CD4-positive, alpha-beta T cell treated with Interleukin-15 for 1 hour (primary cell): ENCODE data around the gene PLBD1.

Experiments used
- DNase-seq: peaks from one replicate; pipeline ENCODE4 v3.0.0-alpha.2; 2020

The PLBD1 gene

GRCh38 chr12:14563046-14563445 is 4.6 kb downstream of the PLBD1 start:
- no peak for DNase-seq

DNA sequence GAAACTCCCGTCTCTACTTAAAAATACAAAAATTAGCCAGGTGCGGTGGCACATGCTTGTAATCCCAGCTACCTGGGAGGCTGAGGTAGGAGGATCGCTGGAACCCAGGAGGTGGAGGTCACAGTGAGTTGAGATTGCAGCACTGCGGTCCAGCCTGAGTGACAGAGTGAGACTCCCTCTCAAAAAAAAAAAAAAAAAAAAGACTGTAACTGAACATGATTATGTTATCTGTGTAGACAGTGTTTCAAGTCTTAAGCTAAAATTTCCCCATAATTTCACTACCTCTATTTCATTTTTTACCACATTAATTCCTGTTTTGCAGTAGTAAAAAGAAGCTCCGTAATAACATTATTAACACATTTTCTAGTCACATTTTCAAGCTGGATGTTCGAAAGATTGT is 5.4 kb downstream of the PLBD1 start:
- DNase-seq: no peak

DNA sequence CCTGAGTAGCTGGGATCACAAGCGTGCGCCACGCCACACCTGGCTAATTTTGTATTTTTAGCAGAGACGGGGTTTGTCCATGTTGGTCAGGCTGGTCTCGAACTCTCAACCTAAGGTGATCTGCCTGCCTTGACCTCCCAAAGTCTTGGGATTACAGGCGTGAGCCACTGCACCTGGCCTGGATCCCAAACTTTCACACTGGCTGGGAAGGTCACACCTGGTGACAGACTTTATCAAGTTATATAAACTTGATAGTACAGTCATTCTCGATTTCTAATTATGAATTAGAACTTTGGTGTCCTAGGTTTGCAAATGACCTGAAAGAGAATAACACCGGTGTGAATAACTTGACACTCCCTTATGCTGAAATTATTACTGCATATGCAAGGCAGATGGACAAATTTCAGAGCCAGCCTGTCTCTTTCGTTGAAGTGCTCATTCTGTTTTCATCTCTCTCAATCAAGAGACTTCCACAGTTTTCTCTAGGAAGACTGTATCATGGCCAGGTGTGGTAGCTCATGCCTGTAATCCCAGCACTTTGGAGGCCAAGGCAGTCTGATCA is 5.9 kb downstream of the PLBD1 start:
- no peak for DNase-seq

- no peak for DNase-seq
These were observed 6.6 kb downstream of the PLBD1 start for GRCh38 chr12:14560904-14561574.

- DNase-seq: no peak
These were observed 9.2 kb downstream of the PLBD1 start for GRCh38 chr12:14558473-14558959.

DNA sequence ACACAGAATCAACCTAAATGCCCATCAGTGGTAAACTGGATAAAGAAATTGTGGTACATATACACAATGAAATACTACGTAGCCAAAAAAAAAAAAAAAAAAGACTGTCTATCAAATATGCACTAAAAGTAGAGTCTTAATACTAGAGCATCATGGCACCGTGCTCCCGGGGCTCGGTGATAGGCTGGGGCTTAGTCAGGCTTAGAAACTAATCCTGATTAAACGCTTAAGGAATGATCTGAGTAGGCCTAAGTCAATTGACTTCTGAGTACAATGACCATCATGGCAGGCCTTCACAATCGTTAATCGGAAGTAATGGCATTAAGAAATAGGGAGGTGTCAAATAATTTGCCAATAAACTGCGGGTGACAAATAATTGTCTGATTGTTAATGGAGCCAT is 9.7 kb downstream of the PLBD1 start:
- no peak for DNase-seq

DNA sequence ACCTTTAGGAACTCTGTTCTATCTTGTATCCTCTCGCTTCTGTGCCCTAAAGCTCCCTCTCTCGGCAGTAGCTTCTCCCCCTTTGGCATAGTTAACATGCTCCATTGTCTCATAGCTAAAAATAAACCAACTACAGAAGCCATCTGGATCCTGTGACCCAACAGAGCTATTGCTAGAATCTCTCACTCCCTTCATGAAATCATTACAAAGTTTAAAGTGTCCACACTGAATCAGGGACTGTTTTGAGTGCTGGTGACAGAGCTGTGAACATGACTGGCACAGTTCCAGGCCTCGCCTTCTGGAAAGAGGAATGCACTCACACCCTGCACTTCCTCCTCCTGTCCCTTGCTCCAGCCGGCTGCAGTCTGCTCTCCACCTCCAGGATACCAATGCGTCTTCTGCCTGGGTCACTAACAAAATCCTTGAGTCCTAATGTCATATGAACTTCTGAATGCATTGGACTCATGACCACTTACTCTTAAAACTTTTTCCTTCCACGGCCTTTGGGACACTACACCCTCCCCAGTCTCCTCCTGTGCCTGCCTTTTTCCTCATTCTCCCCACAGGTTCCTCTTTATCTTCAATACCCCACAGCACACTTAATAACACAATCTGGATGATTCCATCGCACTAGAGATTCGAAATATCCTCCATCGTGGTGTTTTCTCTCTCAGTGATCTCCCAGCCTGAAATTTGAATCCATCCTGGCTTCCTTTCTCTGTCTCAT is 13.2 kb downstream of the PLBD1 start:
- DNase-seq: peak; percentile 49

DNA sequence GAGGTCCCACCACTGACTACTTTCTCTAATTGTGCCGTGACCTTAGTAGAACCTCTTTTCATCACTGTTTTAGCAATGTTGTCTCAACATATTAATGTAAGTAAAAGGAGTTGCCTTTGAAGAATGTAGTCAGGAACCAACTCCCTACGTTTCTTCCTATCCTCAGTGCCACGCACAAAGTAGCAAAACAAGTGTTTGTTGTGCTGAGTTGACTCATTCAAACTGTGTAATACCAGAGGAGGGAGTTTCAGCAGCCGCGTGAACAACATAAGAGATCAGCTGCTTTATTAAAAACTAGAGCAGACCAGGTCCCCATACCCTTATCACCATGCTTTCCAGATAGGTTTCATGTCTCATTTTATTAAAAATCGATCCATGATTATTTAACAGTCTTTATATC is 19.1 kb downstream of the PLBD1 start:
- no peak for DNase-seq

DNA sequence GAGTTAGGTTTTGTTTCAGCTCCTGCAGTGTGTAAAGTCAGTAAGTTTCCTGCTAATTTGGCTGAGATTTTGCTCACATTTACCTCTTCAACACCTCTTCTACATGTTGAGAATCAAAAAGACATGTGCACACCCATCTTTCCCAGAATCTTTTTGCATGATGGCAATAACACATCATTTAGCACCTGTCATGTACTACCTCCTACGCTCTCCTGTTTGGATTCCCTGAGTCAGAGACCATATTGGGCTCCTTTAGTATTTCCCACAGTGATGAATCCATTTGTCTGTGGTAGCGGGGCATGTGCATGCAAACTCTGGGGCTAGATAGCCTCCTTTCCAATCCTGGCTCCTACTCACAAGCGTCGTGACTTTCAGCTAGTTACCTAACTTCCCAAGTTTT is 20.1 kb downstream of the PLBD1 start:
- no peak for DNase-seq

GRCh38 chr12:14545144-14546124 is 22.2 kb downstream of the PLBD1 start:
- DNase-seq: no peak

- no peak for DNase-seq
These were observed 26.8 kb downstream of the PLBD1 start for GRCh38 chr12:14540801-14541462.

DNA sequence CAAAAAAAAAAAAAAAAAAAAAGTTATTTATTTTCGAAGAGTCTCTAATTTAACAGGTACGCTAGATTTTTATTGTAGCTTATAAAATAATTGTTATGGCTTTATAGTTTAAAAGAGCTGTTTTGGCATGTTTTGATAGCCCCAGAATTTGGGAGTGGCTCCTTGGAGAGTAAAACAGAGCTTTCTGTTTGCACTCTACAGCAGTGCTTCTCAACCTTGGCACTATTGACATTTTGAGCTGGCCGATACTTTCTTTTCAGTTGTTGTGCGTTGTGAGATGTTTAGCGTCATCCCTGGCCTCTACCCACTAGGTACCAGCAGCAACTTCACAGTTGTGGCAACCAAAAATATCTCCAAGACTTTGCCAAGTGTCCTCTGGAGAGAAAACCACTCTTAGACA is 30.6 kb downstream of the PLBD1 start:
- DNase-seq: no peak

DNA sequence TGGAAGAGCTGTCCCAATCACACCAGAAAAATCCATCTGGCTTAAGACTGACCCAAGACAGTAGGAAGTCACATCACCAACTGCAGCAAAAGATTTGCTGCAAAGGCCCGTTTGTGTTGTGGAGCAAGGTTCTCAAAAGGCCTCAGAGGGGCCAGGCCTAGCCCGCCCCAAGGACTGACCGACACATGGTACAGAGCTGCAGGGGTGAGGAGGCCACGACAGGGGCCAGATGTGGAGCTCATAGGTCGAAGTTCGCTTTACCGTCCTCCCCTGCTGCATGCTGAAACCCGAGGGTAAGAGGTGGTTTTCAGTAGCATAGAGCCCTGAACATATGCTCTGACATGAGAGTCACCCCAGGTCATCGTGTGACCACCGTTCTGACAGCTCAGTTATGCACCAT is 35.5 kb downstream of the PLBD1 start:
- DNase-seq: no peak

DNA sequence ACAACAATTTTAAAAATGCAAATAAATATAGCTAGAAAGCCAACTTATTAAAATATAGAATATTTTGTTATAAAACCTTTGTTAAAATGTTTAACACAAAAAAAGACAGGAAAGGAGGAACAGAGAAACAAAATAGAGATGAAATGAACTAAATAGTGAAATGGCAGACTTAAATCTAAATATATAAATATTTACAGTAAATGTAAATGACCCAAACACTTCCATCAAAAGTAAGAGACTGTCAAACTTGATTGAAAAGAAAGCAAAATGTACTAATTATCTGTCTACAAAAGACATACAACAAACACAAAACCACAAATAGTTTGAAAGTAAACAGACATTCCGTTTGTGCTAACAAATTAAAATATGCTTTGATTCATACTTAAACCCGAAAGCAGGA is 41.7 kb downstream of the PLBD1 start:
- no peak for DNase-seq

GRCh38 chr12:14521822-14522221 is 45.9 kb downstream of the PLBD1 start:
- no peak for DNase-seq

DNA sequence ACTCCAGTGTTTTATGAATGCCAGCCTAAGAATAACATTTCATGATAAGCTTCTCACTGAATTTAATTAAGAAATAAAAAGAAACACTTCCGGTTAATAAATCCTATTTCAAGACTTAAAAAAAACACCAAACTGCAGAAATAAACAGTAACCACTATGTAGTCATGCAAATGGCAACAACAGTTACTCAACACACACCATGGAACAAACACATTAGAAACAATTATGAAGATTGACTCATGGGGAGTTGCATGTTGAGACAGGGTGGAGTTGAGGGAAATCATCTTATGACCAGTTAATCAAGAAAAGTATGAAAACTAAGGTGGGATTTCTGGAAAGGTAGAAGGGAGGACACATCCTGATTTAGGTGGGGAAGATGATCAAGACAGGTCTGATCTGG is 52.7 kb downstream of the PLBD1 start:
- no peak for DNase-seq

GRCh38 chr12:14514154-14514842 is 53.4 kb downstream of the PLBD1 start:
- DNase-seq: no peak

DNA sequence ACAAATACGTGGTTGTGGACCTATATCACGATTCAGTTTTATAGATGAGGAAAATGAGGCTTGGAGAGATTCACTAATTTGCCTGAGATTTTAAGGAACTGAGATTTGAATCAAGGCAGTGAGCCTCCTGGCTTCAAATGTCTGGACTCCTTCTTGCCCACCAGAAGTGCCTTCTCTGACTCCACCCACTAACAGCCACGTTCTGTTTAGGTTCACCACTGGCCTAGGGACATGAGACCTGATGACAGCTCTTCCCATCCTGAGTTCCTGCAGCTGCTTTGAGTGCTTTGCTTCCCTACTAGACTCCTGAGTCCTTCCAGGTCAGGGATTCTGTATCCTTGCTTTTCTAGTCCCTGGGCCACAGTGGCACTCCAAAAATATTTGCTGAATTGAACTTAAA is 57.1 kb downstream of the PLBD1 start:
- no peak for DNase-seq

- no peak for DNase-seq
These were observed 61.8 kb downstream of the PLBD1 start for GRCh38 chr12:14505626-14506596.

- DNase-seq: no peak
These were observed 72.4 kb downstream of the PLBD1 start for GRCh38 chr12:14495326-14495725.

GRCh38 chr12:14482886-14483285 is 84.8 kb downstream of the PLBD1 start:
- DNase-seq: no peak
